Mammary epithelial cell (primary cell): ENCODE measurements around the gene RADIL.

ENCODE experiments used
- CTCF ChIP-seq, 2 donors: IDR thresholded peaks in 1 of 2; conservative IDR thresholded peaks in 1 of 2; 2 replicates each; pipeline ENCODE4 v1.5.1; 2011 to 2012; ENCODE audit warnings: inconsistent platforms in 2 of 2, low read length in 2 of 2, mild to moderate bottlenecking in 2 of 2, control low read depth in 1 of 2, low read depth in 1 of 2; ENCODE audit not compliant: insufficient read depth in 1 of 2; ENCODE audit errors: extremely low read depth in 1 of 2
- EZH2 ChIP-seq: IDR thresholded peaks from 2 replicates; pipeline ENCODE4 v1.6.1; 2012; ENCODE audit warnings: low read length, inconsistent platforms, borderline replicate concordance

GRCh38 chr7:4789194-4790077 lies 94.1 kb downstream of the RADIL start:
- no peak for TF ChIP-seq EZH2
- TF ChIP-seq CTCF (conservative IDR thresholded peaks at IDR 0.05 in 1 of 2, IDR thresholded peaks at IDR 0.05 in 1 of 2; ENCODE audit: extremely low read depth in 1 of 2, insufficient read depth in 1 of 2, low read depth in 1 of 2, low read length in 2 of 2), result no peak
